ENCODE data around the gene DMRT1. TPM values are rescaled to one million over a fixed set of nuclear protein-coding genes. Genes with fewer than 3 reads are reported as not detected.

Gene DMRT1
- total RNA-seq (not detected), polyA plus RNA-seq (ENCODE audit: insufficient read depth, low read depth, low replicate concordance) (not detected)
- long read RNA-seq, donor 1, partial matches to known transcripts = 0 of 1 reads
- long read RNA-seq, donor 1, other reads (novel, unspliced or antisense) = 0 of 1 reads
- long read RNA-seq, donor 2 = 0 reads
- long read RNA-seq, donor 3 = 0 reads
- long read RNA-seq, donor 4 = 0 reads
- long read RNA-seq, donor 5 = 0 reads
- long read RNA-seq, donor 6 = 0 reads
- long read RNA-seq, donor 7 = 0 reads
- long read RNA-seq, donor 8 = 0 reads
- long read RNA-seq, donor 9 = 0 reads
- long read RNA-seq, donor 10 = 0 reads

DNA sequence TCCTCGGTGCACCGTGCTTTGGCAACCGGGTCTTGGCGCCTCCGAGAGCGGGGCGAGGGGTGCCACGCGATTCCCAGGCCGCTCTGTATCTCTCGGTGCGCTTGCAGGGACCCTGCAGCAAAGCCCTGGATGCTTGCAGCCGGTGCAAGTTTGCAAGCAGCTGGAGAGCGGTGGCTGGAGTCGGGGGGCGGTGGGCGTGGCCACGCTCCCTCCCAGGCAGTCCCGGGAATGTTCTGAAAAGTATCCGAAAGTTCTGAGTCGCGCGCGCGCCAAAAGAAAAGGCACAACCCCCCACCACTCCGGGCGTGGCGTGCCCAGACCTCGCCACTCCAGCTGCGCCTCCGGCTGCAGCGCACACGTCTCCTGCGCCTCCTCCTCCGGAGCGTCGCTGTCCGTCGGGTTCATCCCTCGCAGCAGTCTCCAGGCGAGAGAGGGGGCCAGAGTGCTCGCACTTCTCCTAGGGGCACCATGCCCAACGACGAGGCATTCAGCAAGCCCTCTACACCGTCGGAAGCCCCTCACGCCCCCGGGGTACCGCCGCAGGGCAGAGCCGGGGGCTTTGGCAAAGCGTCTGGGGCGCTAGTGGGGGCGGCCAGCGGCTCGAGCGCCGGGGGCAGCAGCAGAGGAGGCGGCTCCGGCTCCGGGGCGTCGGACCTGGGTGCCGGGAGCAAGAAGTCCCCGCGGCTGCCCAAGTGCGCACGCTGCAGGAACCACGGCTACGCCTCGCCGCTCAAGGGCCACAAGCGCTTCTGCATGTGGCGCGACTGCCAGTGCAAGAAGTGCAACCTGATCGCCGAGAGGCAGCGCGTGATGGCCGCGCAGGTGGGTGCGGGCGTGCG, at the start of gene DMRT1:
Gene DMRT1 (plus strand): TSS at position 327 of the 839 bp plus-strand sequence. CDS start 142 bp downstream, at position 469.
- Histone ChIP-seq H3K9me3 (ENCODE audit: control insufficient read depth in 2 of 3, insufficient read depth in 1 of 3, low read length in 3 of 3) (no peaks in the 10 kb centered on the region), H3K4me3 (ENCODE audit: low read length in 3 of 3) (no peak within 1 kb of the TSS), H3K27me3 (ENCODE audit: control insufficient read depth, insufficient read depth, low read length) (peaks cover 39% of the 10 kb centered on the region), H3K27ac (ENCODE audit: low read depth in 2 of 2, low read length in 2 of 2) (no peak within 1 kb of the TSS), H3K4me1 (ENCODE audit: control insufficient read depth in 2 of 3, insufficient read depth in 2 of 3, low read depth in 1 of 3, low read length in 3 of 3) (no peaks in the 10 kb centered on the region), H3K9ac (ENCODE audit: low read length in 3 of 3) (no peak within 1 kb of the TSS), H3K36me3 (ENCODE audit: control insufficient read depth in 2 of 3, insufficient read depth in 3 of 3, low read length in 3 of 3) (no peaks in the 10 kb centered on the region)
- no peak for FAIRE-seq
- TF ChIP-seq, protein P1, sequence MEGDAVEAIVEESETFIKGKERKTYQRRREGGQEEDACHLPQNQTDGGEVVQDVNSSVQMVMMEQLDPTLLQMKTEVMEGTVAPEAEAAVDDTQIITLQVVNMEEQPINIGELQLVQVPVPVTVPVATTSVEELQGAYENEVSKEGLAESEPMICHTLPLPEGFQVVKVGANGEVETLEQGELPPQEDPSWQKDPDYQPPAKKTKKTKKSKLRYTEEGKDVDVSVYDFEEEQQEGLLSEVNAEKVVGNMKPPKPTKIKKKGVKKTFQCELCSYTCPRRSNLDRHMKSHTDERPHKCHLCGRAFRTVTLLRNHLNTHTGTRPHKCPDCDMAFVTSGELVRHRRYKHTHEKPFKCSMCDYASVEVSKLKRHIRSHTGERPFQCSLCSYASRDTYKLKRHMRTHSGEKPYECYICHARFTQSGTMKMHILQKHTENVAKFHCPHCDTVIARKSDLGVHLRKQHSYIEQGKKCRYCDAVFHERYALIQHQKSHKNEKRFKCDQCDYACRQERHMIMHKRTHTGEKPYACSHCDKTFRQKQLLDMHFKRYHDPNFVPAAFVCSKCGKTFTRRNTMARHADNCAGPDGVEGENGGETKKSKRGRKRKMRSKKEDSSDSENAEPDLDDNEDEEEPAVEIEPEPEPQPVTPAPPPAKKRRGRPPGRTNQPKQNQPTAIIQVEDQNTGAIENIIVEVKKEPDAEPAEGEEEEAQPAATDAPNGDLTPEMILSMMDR (IDR thresholded peaks at IDR 0.05; ENCODE audit: borderline replicate concordance, extremely low read depth, insufficient read depth) = no peak
- intact Hi-C loops (cut with DNase I) = no loop called here
- DNase-seq = peak in 4 of 5 donors; percentile 63 to 75 (median 66)

DNA sequence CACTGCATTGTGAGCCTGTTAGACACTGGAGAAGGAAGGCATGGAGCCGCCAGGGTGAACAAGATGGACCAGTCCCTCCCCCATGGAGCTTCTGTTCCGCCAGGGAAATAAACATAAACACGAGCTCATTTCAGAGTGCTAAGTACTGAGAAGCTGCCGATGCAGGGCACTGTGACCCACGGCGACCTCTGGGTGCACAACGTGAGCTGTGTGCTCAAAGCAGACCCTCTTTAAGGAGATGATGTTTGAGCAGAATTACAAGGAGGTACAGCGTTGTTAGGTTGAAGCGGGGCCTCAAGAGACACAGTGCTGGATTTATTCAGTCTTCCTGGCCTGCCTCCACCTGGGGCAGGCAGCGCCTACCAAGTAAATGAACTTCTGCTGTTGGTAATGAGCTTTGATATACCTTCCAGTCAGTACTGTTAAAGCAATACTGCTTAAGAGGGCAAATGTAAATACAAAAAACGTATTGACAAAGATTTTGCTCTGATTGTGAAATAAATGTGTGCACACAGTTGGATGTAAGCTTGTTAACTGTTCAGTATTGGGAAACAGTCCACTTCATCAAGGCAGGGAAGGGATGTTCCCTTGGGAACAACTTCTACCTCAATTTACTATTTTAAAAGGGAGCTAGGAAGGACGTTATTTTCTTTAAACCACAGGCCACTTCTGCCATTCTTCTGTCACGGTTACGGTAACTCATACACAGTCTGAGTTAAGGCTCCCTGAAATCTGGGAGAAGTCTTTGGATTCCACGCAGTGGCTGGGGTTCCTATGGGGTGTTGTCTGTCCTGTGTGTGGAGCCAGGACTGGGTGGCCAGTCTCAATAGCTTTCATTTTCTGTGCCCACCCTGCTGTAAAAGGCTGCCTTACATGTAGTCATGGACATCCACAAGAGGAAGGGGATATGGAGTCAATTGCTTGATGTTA, 48.9 kb upstream of the DMRT1 start:
- Histone ChIP-seq H3K36me3 (ENCODE audit: control insufficient read depth in 2 of 3, insufficient read depth in 3 of 3, low read length in 3 of 3) (no peaks in the 10 kb centered on the region), H3K27me3 (ENCODE audit: control insufficient read depth, insufficient read depth, low read length) (no peaks in the 10 kb centered on the region), H3K4me1 (ENCODE audit: control insufficient read depth in 2 of 3, insufficient read depth in 2 of 3, low read depth in 1 of 3, low read length in 3 of 3) (no peaks in the 10 kb centered on the region), H3K9me3 (ENCODE audit: control insufficient read depth in 2 of 3, insufficient read depth in 1 of 3, low read length in 3 of 3) (no peaks in the 10 kb centered on the region), H3K27ac (ENCODE audit: low read depth in 2 of 2, low read length in 2 of 2) (no peak overlapping the region), H3K9ac (ENCODE audit: low read length in 3 of 3) (no peak overlapping the region), H3K4me3 (ENCODE audit: low read length in 3 of 3) (no peak overlapping the region)
- TF ChIP-seq, protein P1 (IDR thresholded peaks at IDR 0.05; ENCODE audit: borderline replicate concordance, extremely low read depth, insufficient read depth) = no peak
- peak in 1 of 5 donors; percentile 38 for DNase-seq
- FAIRE-seq = no peak
- intact Hi-C loops (cut with DNase I) = no loop called here

DNA sequence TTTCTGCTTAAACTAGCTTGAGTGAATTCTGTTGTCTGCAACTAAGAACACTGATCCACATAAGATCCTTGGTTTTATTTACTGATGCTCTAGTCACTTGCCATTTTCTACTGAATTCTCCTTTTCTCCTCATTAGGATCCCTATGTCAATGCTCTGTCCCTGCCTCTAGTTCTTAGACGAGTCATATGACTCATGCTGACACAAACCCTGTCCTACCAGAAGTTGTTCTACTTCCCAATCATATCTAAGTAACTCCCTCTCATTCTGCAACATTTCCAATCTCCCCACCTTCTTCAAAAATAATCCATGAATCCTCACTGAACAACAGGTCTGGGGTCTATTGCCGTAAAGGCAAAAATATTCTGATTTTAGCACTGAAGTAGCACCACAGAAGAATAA, 47.1 kb upstream of the DMRT1 start:
- TF ChIP-seq, protein P1 (IDR thresholded peaks at IDR 0.05; ENCODE audit: borderline replicate concordance, extremely low read depth, insufficient read depth) = no peak
- intact Hi-C loops (cut with DNase I) = no loop called here
- no peaks in the 10 kb centered on the region for H3K27me3 ChIP-seq (ENCODE audit: control insufficient read depth, insufficient read depth, low read length)
- H3K9ac ChIP-seq (ENCODE audit: low read length in 3 of 3) = no peak overlapping the region
- DNase-seq (no peak), FAIRE-seq (no peak)
- no peak overlapping the region for H3K27ac ChIP-seq (ENCODE audit: low read depth in 2 of 2, low read length in 2 of 2)
- no peaks in the 10 kb centered on the region for H3K4me1 ChIP-seq (ENCODE audit: control insufficient read depth in 2 of 3, insufficient read depth in 2 of 3, low read depth in 1 of 3, low read length in 3 of 3)
- H3K9me3 ChIP-seq (ENCODE audit: control insufficient read depth in 2 of 3, insufficient read depth in 1 of 3, low read length in 3 of 3) = no peaks in the 10 kb centered on the region
- H3K36me3 ChIP-seq (ENCODE audit: control insufficient read depth in 2 of 3, insufficient read depth in 3 of 3, low read length in 3 of 3) = no peaks in the 10 kb centered on the region
- no peak overlapping the region for H3K4me3 ChIP-seq (ENCODE audit: low read length in 3 of 3)
